ENCODE measurements around the gene CCDC88B. TPM values are rescaled to one million over a fixed set of nuclear protein-coding genes. Genes with fewer than 3 reads are reported as not detected.
A peak's percentile ranks its signal among the peaks of the same experiment; 100 is the strongest.

The CCDC88B gene
- total and polyA plus RNA-seq, 10 of the 15 experiments (the other 5 are each of a cell fraction or from before 2014, with no cell fraction given), result 0.24 to 66.0 (median 19.2) TPM

GRCh38 chr11:64305691-64306562, 34.1 kb upstream of the CCDC88B start (continued):
- TF ChIP-seq ATF7 (IDR thresholded peaks at IDR 0.05; ENCODE audit: low read depth) (no peak), NR2C1 (IDR thresholded peaks at IDR 0.05) (peak; percentile 96), MTA3 (IDR thresholded peaks at IDR 0.05; ENCODE audit: borderline replicate concordance, low read length) (no peak; the same call in 1 of the 2 replicates), USF1 (IDR thresholded peaks at IDR 0.05; ENCODE audit: borderline replicate concordance, extremely low read length, insufficient read depth, low read depth, low read length) (peak; percentile 20), RBBP5 (conservative IDR thresholded peaks at IDR 0.05) (no peak), ZNF274 (IDR thresholded peaks at IDR 0.05; ENCODE audit: insufficient read depth, insufficient read length) (no peak), ZNF592 (IDR thresholded peaks at IDR 0.05) (no peak), SREBF2 (IDR thresholded peaks at IDR 0.05; ENCODE audit: low read length) (no peak), POLR2AphosphoS5 (IDR thresholded peaks at IDR 0.05; ENCODE audit: low read length) (0 out of 2 replicates have a peak, but pooled peaks have one; percentile 30), NBN (IDR thresholded peaks at IDR 0.05) (peak; percentile 47; the same call in 1 of the 2 replicates), E2F8 (IDR thresholded peaks at IDR 0.05; ENCODE audit: low read depth, partially characterized antibody) (no peak), PAX5 (IDR thresholded peaks at IDR 0.05; ENCODE audit: borderline replicate concordance, low read depth, low read length) (0 out of 2 replicates have a peak, but pooled peaks have one; percentile 17), CBX3 (IDR thresholded peaks at IDR 0.05; ENCODE audit: borderline replicate concordance, low read depth) (no peak), JUNB (IDR thresholded peaks at IDR 0.05) (no peak), IRF3 (IDR thresholded peaks at IDR 0.05) (no peak), WRNIP1 (IDR thresholded peaks at IDR 0.05; ENCODE audit: borderline replicate concordance, low read depth, low read length) (no peak), CHD2 (IDR thresholded peaks at IDR 0.05; ENCODE audit: borderline replicate concordance, low read depth, low read length) (no peak), RELB (IDR thresholded peaks at IDR 0.05; ENCODE audit: low read depth) (0 out of 2 replicates have a peak, but pooled peaks have one; percentile 25), BCL11A (IDR thresholded peaks at IDR 0.05; ENCODE audit: low read depth, low read length) (no peak)
